K562 (cell line): ENCODE data around the gene INCENP. TPM values are rescaled to one million over a fixed set of nuclear protein-coding genes. Genes with fewer than 3 reads are reported as not detected.
A peak's percentile ranks its signal among the peaks of the same experiment; 100 is the strongest.

Experiments
- DACH1 ChIP-seq: fragments of 450-650 bp; IDR thresholded peaks from 2 replicates; pipeline ENCODE4 v1.6.1; 2018; ENCODE audit not compliant: partially characterized antibody
- GABPB2 ChIP-seq: fragments of 250-450 bp; sonication (Bioruptor Pico); conservative IDR thresholded peaks from 2 replicates; pipeline ENCODE4 v1.5.1; 2021; ENCODE audit warnings: mild to moderate bottlenecking
- HDAC3 ChIP-seq: fragments of 450-650 bp; IDR thresholded peaks from 2 replicates; pipeline ENCODE4 v1.6.1; 2018; ENCODE audit warnings: borderline replicate concordance, mild to moderate bottlenecking, moderate library complexity; ENCODE audit not compliant: partially characterized antibody
- NELFE ChIP-seq: IDR thresholded peaks from 2 replicates; pipeline ENCODE4 v1.6.1; 2011; ENCODE audit warnings: mild to moderate bottlenecking; ENCODE audit not compliant: insufficient read depth, insufficient read length
- RB1 ChIP-seq: fragments of 450-650 bp; IDR thresholded peaks from 2 replicates; pipeline ENCODE4 v1.6.1; 2017; ENCODE audit warnings: low read depth, mild to moderate bottlenecking
- ZNF354B ChIP-seq: fragments of 250-450 bp; sonication (Bioruptor Pico); IDR thresholded peaks from 2 replicates; pipeline ENCODE4 v1.4.0; 2020
- polyA plus RNA-seq, 8 experiments: library from polyadenylated mRNA; depleted of rRNA in 4 of 8; stranded (reverse) in 5 of 8; unstranded in 3 of 8; fragments of >200 nt; fragmentation: Nextera tagmentation in 2 of 8; fragmentation: Illumina TruSeq in 1 of 8; extraction: Ambion mirVana in 2 of 8; extraction: Trizol in 1 of 8; gene quantifications; 2 replicates each; pipeline versions ENCODE4 v1.2.1 to v1.2.3, GENCODE V29; 2011 to 2014; ENCODE audit warnings: inconsistent platforms in 1 of 8, missing spikeins in 1 of 8
- total RNA-seq, 7 experiments: library from RNA; depleted of rRNA in 6 of 7; stranded (reverse); fragments of >200 nt in 6 of 7; fragmentation: Illumina TruSeq in 2 of 7; extraction: Trizol in 2 of 7; gene quantifications; 2 replicates each; pipeline versions ENCODE4 v1.2.1 to v1.2.3, GENCODE V29; 2011 to 2021; ENCODE audit warnings: low replicate concordance in 1 of 7
- TF ChIP-seq, protein P1 (sequence below): fragments of 450-650 bp; IDR thresholded peaks from 2 replicates; pipeline ENCODE4 v1.6.1; 2016; ENCODE audit warnings: mild to moderate bottlenecking, moderate library complexity
- TF ChIP-seq, protein P2 (sequence below): fragments of 450-650 bp; formaldehyde crosslinking; IDR thresholded peaks from 2 replicates; pipeline ENCODE4 v1.4.0; 2020; ENCODE audit warnings: mild to moderate bottlenecking, mixed read lengths
- TF ChIP-seq, protein P3 (sequence below), 2 experiments: fragments of 450-650 bp in 1 of 2; sonication (generic) in 1 of 2; formaldehyde crosslinking in 1 of 2; IDR thresholded peaks in 1 of 2; conservative IDR thresholded peaks in 1 of 2; 2 replicates each; pipeline versions ENCODE4 v1.6.1 to v1.8.1; 2016 to 2023; ENCODE audit warnings: mild to moderate bottlenecking in 2 of 2, moderate library complexity in 2 of 2, inconsistent platforms in 1 of 2, missing genetic modification reagents in 1 of 2
- TF ChIP-seq, protein P4 (sequence below), 2 experiments: fragments of 450-650 bp in 1 of 2; sonication (generic) in 1 of 2; formaldehyde crosslinking; conservative IDR thresholded peaks; 2 replicates each; pipeline versions ENCODE4 v1.4.0 to v1.8.1; 2020 to 2022; ENCODE audit warnings: mild to moderate bottlenecking in 1 of 2, missing genetic modification reagents in 1 of 2

The INCENP gene
- total and polyA plus RNA-seq, 9 of the 15 experiments (the other 6 are each of a cell fraction or from before 2014, with no cell fraction given) = 1.1 to 97.9 (median 28.2) TPM

DNA sequence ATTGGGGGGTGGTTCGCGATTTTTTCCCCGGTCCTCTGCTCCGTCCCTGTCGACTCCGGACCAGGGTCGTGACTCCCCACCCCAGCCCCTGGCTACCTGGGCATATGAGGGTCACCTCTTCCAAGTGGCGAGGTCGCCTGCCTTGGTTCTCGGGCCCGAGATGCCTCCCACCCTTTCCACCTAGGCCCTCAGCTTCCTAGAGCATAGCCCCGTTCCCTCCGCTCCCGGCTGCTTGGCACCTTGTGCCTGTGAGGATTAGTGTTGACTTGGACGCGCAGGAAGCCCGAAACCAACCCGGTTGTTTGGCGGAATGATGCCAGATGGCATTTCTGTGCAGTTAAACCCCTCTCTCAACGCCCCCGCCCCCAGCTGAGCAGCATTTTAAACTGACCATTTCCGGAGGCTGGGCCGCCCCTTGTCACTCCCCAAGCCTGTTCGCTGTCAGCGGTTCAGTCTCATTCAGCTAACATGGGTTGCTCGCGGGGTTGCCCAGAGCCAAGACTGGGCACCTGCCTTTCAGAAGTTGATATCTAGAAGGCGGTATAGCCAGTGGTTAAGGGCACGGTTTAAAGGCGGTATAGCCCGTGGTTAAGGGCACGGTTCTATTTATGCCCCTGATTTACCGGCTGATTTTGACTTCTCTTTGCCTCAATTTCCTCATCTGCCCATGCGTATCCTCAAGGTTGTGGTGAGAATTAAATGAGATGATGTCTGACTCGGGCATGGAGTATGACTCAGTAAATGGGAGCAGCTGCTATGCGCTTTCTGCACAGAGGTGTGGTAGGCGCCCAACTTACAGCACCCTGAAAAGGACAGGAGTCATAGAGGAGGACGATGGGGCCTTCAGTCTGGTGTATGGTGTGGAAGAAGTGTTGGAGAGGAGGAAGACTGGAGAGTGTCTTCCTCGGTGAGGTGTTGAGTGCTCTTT, 639 bp downstream of the INCENP start (continued):
- TF ChIP-seq, protein P1, sequence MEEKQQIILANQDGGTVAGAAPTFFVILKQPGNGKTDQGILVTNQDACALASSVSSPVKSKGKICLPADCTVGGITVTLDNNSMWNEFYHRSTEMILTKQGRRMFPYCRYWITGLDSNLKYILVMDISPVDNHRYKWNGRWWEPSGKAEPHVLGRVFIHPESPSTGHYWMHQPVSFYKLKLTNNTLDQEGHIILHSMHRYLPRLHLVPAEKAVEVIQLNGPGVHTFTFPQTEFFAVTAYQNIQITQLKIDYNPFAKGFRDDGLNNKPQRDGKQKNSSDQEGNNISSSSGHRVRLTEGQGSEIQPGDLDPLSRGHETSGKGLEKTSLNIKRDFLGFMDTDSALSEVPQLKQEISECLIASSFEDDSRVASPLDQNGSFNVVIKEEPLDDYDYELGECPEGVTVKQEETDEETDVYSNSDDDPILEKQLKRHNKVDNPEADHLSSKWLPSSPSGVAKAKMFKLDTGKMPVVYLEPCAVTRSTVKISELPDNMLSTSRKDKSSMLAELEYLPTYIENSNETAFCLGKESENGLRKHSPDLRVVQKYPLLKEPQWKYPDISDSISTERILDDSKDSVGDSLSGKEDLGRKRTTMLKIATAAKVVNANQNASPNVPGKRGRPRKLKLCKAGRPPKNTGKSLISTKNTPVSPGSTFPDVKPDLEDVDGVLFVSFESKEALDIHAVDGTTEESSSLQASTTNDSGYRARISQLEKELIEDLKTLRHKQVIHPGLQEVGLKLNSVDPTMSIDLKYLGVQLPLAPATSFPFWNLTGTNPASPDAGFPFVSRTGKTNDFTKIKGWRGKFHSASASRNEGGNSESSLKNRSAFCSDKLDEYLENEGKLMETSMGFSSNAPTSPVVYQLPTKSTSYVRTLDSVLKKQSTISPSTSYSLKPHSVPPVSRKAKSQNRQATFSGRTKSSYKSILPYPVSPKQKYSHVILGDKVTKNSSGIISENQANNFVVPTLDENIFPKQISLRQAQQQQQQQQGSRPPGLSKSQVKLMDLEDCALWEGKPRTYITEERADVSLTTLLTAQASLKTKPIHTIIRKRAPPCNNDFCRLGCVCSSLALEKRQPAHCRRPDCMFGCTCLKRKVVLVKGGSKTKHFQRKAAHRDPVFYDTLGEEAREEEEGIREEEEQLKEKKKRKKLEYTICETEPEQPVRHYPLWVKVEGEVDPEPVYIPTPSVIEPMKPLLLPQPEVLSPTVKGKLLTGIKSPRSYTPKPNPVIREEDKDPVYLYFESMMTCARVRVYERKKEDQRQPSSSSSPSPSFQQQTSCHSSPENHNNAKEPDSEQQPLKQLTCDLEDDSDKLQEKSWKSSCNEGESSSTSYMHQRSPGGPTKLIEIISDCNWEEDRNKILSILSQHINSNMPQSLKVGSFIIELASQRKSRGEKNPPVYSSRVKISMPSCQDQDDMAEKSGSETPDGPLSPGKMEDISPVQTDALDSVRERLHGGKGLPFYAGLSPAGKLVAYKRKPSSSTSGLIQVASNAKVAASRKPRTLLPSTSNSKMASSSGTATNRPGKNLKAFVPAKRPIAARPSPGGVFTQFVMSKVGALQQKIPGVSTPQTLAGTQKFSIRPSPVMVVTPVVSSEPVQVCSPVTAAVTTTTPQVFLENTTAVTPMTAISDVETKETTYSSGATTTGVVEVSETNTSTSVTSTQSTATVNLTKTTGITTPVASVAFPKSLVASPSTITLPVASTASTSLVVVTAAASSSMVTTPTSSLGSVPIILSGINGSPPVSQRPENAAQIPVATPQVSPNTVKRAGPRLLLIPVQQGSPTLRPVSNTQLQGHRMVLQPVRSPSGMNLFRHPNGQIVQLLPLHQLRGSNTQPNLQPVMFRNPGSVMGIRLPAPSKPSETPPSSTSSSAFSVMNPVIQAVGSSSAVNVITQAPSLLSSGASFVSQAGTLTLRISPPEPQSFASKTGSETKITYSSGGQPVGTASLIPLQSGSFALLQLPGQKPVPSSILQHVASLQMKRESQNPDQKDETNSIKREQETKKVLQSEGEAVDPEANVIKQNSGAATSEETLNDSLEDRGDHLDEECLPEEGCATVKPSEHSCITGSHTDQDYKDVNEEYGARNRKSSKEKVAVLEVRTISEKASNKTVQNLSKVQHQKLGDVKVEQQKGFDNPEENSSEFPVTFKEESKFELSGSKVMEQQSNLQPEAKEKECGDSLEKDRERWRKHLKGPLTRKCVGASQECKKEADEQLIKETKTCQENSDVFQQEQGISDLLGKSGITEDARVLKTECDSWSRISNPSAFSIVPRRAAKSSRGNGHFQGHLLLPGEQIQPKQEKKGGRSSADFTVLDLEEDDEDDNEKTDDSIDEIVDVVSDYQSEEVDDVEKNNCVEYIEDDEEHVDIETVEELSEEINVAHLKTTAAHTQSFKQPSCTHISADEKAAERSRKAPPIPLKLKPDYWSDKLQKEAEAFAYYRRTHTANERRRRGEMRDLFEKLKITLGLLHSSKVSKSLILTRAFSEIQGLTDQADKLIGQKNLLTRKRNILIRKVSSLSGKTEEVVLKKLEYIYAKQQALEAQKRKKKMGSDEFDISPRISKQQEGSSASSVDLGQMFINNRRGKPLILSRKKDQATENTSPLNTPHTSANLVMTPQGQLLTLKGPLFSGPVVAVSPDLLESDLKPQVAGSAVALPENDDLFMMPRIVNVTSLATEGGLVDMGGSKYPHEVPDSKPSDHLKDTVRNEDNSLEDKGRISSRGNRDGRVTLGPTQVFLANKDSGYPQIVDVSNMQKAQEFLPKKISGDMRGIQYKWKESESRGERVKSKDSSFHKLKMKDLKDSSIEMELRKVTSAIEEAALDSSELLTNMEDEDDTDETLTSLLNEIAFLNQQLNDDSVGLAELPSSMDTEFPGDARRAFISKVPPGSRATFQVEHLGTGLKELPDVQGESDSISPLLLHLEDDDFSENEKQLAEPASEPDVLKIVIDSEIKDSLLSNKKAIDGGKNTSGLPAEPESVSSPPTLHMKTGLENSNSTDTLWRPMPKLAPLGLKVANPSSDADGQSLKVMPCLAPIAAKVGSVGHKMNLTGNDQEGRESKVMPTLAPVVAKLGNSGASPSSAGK = 0 out of 2 replicates have a peak, but pooled peaks have one; percentile 3
- no peak; the same call in 1 of the 2 replicates for TF ChIP-seq RB1
- no peak for TF ChIP-seq HDAC3
- TF ChIP-seq, protein P2, sequence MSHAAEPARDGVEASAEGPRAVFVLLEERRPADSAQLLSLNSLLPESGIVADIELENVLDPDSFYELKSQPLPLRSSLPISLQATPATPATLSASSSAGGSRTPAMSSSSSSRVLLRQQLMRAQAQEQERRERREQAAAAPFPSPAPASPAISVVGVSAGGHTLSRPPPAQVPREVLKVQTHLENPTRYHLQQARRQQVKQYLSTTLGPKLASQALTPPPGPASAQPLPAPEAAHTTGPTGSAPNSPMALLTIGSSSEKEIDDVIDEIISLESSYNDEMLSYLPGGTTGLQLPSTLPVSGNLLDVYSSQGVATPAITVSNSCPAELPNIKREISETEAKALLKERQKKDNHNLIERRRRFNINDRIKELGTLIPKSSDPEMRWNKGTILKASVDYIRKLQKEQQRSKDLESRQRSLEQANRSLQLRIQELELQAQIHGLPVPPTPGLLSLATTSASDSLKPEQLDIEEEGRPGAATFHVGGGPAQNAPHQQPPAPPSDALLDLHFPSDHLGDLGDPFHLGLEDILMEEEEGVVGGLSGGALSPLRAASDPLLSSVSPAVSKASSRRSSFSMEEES (CRISPR knock-in tag) = no peak
- peak; percentile 49 for TF ChIP-seq DACH1
- TF ChIP-seq ZNF354B = no peak
- no peak for TF ChIP-seq GABPB2 (CRISPR knock-in tag)
- TF ChIP-seq NELFE = no peak
- TF ChIP-seq, protein P3, sequence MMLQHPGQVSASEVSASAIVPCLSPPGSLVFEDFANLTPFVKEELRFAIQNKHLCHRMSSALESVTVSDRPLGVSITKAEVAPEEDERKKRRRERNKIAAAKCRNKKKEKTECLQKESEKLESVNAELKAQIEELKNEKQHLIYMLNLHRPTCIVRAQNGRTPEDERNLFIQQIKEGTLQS (IDR thresholded peaks at IDR 0.05) = no peak
- TF ChIP-seq, protein P3 (CRISPR knock-in tag; conservative IDR thresholded peaks at IDR 0.05) = no peak
- TF ChIP-seq, protein P4, sequence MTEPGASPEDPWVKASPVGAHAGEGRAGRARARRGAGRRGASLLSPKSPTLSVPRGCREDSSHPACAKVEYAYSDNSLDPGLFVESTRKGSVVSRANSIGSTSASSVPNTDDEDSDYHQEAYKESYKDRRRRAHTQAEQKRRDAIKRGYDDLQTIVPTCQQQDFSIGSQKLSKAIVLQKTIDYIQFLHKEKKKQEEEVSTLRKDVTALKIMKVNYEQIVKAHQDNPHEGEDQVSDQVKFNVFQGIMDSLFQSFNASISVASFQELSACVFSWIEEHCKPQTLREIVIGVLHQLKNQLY (CRISPR knock-in tag; conservative IDR thresholded peaks at IDR 0.05) = no peak
